Measurements from ENCODE around the gene MIDN.

GRCh38 chr19:1221904-1222255 is 26.5 kb upstream of the MIDN start:
- TF ChIP-seq EZH2phosphoT487 (IDR thresholded peaks at IDR 0.05; ENCODE audit: insufficient read depth, low read depth) (no peak), EZH2 (IDR thresholded peaks at IDR 0.05; ENCODE audit: insufficient read depth, poor library complexity, severe bottlenecking) (no peak)

All from GM23248 (cell line).